H54 (cell line): ENCODE data around the gene UNKL.

ENCODE experiments used
- DNase-seq: peaks from one replicate; pipeline ENCODE4 v3.0.0; 2011; ENCODE audit warnings: low spot score, mixed read lengths; ENCODE audit not compliant: insufficient read length
- FAIRE-seq: peaks from 3 replicates; lab custom pipeline; 2011; peaks lifted over from hg19 to GRCh38; lab: Jason Lieb, UNC
- POLR2A ChIP-seq: IDR thresholded peaks from 2 replicates; pipeline ENCODE4 v1.6.1; 2011; ENCODE audit warnings: low read depth, mild to moderate bottlenecking, low read length

Gene UNKL

DNA sequence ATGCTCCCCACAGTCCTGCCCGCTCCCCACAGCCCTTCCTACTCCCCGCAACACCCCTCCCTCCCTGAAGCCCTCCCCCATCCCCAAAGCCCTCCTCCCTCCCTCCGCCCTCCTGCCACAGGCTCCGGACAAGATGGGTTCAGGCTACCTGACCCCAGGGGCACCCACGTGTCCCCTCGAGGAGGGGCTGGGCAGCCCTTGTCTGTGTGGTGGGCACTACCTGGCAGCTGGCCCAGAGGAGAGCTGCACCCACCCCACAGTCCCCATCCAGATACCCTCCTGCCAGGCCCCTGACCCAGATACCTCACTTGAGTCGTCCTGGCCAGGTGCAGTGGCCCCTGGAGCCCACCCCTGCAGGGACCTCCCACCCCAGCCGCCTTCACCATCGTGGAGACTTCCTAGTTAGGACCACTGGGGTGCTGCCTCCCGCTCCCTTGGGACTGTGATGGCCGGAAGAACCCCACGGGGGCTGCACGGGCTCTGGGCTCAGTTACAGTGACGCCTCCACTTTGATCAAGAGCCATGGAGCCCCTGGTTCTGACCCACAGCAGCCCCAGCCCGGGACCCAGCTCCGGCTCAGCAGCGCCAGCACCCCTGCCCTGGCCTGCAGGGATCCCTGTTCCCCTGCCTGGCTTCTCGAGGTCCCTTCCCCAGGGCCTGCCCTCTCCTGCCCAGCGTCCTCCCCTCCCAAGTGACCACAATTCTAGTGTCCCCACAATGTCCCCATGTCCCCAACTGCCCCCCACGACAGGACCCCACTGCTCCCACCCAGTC is 17.2 kb upstream of the UNKL start:
- no peak for TF ChIP-seq POLR2A
- DNase-seq (no peak), FAIRE-seq (no peak)

DNA sequence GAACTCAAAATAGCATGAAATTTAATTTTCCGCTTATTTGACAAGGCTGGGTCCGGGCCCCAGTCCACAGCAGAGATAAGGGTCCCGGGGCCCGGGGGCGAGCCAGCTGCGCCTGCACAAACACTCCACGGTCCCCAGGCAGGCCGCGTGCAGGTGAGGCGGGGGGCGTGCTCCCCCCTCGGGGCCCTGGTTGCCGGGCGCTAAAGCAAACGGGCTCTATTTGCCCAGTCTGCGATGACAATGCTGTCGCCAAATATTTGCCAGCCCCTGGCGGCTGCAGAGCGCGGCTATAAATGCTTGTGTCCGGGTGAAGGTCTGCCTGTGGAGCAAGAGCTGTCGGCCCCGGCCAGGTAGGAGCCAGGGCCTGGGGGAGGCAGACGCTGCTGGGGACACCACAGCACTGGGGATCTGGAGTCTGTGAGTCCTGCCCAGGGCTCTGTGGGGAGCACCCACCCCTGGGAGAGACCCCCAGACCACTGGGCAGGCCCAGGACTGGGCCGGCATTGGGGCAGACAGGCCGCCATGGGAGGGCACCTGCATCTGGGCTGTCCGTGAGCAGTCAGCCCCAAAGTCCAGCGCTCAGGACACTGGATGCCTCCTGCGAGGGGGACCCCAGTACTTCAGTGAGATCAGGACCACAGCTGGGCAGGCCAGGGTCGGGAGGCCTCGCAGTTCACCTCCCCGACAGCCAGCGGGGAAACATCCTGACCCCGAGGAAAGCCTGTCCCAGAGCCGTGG is 16.4 kb upstream of the UNKL start, which contains the start of gene PERCC1:
Gene PERCC1, plus strand, starts transcription at position 320 of the 738 bp plus-strand sequence. CDS start 1,516 bp downstream, outside the sequence.
- TF ChIP-seq POLR2A: no peak
- FAIRE-seq: no peak
- no peak for DNase-seq

- TF ChIP-seq POLR2A: no peak
- FAIRE-seq (no peak), DNase-seq (no peak)
Observed at GRCh38 chr16:1430214-1430758, 15.8 kb upstream of the UNKL start.

- TF ChIP-seq POLR2A: no peak
- FAIRE-seq: no peak
- no peak for DNase-seq
Observed at GRCh38 chr16:1429631-1430030, 15.1 kb upstream of the UNKL start.

DNA sequence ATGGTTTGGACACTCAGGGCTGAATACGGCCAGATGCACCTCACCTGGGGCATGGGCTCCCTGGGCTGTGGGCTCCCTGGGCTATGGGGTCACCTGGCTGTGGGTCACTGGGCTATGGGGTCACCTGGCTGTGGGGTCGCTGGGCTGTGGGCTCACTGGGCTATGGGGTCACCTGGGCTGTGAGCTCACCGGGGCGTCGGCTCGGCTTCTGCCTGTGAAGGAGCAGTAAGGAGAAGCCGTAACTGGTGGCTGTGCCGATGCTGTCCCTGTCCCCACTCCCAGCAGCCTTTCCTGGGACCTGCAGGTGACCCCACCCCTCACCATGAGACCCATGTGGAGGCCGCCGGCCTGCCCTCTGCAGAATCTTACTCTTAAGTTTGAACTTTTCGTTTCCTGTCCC is 14.5 kb upstream of the UNKL start:
- no peak for FAIRE-seq
- TF ChIP-seq POLR2A: no peak
- DNase-seq: no peak

DNA sequence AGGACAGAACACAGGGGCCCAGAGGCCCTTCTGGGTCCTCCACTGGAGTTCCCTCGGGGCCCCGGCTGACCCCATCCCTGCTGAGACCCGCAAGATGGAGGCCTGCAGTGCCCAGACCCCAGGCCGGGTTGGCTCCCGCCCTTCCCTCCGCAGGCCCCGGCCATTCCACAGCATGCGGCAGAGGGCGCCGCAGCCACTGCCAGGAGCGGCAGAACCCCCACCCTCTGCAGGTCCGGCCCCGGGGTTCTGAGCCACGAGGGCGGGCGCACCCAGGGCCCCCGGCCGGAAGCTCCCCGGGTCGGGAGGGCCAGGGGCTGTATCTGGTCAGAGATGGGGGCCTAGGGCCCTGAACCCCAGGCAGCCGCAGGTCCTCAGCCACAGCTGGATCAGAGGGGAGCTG is 14.0 kb upstream of the UNKL start:
- DNase-seq: no peak
- FAIRE-seq: no peak
- no peak for TF ChIP-seq POLR2A

GRCh38 chr16:1427473-1428461 is 13.3 kb upstream of the UNKL start:
- DNase-seq (no peak), FAIRE-seq (no peak)
- TF ChIP-seq POLR2A: no peak

DNA sequence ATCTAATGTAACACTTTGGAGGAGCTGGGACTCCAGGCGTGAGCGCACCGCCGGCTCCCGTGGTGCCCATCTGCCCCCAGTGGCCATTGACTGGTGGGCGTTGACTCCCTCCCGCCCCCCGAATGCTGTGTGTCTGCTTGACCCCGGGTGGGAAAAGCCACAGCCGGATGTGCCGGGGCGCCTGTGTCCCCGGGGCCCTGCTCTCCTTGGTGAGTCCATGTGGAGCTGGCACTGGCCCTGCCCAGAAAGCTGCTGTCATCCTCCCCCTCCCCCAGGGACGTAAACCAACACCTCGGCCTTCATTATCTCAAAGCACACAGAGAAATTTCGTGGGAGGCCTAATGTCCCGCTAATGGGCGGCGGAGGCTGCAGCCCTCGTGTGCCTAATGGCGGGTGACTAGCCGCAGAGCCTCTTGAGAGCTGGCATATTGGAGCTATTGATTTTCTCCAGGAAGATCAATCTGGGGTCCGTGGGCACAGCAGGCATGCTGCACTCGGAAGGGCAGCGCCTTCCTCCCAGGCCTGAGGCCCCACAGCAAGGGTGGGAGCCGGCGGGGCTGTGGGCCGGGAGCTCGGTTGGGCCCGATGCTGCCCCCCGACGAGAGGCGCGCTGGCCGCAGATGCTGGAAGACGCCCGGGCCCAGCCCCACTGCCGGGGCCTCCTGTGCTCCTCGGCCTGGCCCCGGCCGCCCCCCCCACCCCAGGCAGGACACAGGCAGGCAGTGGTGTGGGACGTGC is 12.4 kb upstream of the UNKL start:
- TF ChIP-seq POLR2A: no peak
- FAIRE-seq (no peak), DNase-seq (no peak)

GRCh38 chr16:1425616-1426370 is 11.3 kb upstream of the UNKL start:
- FAIRE-seq: no peak
- TF ChIP-seq POLR2A: no peak
- no peak for DNase-seq

- FAIRE-seq (no peak), DNase-seq (no peak)
- TF ChIP-seq POLR2A: no peak
Observed at GRCh38 chr16:1424028-1424427, 9.5 kb upstream of the UNKL start.

- no peak for DNase-seq
- no peak for FAIRE-seq
- no peak for TF ChIP-seq POLR2A
Observed at GRCh38 chr16:1422076-1422475, 7.6 kb upstream of the UNKL start.

GRCh38 chr16:1420111-1420539 is 5.6 kb upstream of the UNKL start:
- DNase-seq (no peak), FAIRE-seq (no peak)
- TF ChIP-seq POLR2A: no peak
